ENCODE measurements around the gene CHD9NB.

GRCh38 chr16:53036066-53036465 is 16.6 kb downstream of the CHD9NB start:
- TF ChIP-seq SUZ12 (IDR thresholded peaks at IDR 0.05; ENCODE audit: extremely low read depth, insufficient read depth, insufficient read length) = no peak
- TF ChIP-seq YY1 (IDR thresholded peaks at IDR 0.05; ENCODE audit: insufficient read depth, insufficient read length) = no peak
- TF ChIP-seq ZNF274 (IDR thresholded peaks at IDR 0.05; ENCODE audit: low read depth, low read length) = no peak

Measured in NT2/D1 (cell line).